GM13976 (cell line): Measurements from ENCODE around the gene KRT5.

ENCODE experiments used
- DNase-seq: peaks from one replicate; pipeline ENCODE4 v3.0.0; 2012; ENCODE audit warnings: low spot score
- CTCF ChIP-seq: IDR thresholded peaks from 2 replicates; pipeline ENCODE4 v1.5.1; 2012; ENCODE audit warnings: borderline replicate concordance, mild to moderate bottlenecking; ENCODE audit not compliant: insufficient read depth; ENCODE audit errors: extremely low read depth, missing control alignments, control extremely low read depth
- in situ Hi-C: fragments of 300-500 bp; cut with MboI; formaldehyde crosslinking; loops from one replicate; pipeline ENCODE4 v1.12.0; 2022; ENCODE audit warnings: low sequenced_read_pairs, mixed read lengths, inconsistent platforms; ENCODE audit not compliant: unreplicated experiment

The KRT5 gene

GRCh38 chr12:52532636-52533035, 12.4 kb upstream of the KRT5 start:
- in situ Hi-C loops: no loop called here
- no peak for DNase-seq
- no peak for TF ChIP-seq CTCF

- DNase-seq: no peak
- in situ Hi-C loops: no loop called here
- no peak for TF ChIP-seq CTCF
These were observed 11.5 kb upstream of the KRT5 start for GRCh38 chr12:52531566-52532300.

GRCh38 chr12:52530905-52531304, 10.7 kb upstream of the KRT5 start:
- in situ Hi-C loops: no loop called here
- no peak for DNase-seq
- TF ChIP-seq CTCF: no peak

GRCh38 chr12:52530366-52530765, 10.2 kb upstream of the KRT5 start:
- DNase-seq: no peak
- TF ChIP-seq CTCF: no peak
- in situ Hi-C loops: no loop called here

- in situ Hi-C loops: no loop called here
- no peak for TF ChIP-seq CTCF
- no peak for DNase-seq
These were observed 9.7 kb upstream of the KRT5 start for GRCh38 chr12:52529846-52530245.

GRCh38 chr12:52529417-52529816, 9.2 kb upstream of the KRT5 start:
- DNase-seq: no peak
- in situ Hi-C loops: no loop called here
- TF ChIP-seq CTCF: no peak

- in situ Hi-C loops: no loop called here
- no peak for TF ChIP-seq CTCF
- DNase-seq: no peak
These were observed 8.5 kb upstream of the KRT5 start for GRCh38 chr12:52528641-52529143.
